Endodermal cell (in vitro differentiated cells): ENCODE measurements around the gene MUC20. TPM values are rescaled to one million over a fixed set of nuclear protein-coding genes. Genes with fewer than 3 reads are reported as not detected.

Source experiments
- DNase-seq: peaks from one replicate; pipeline ENCODE4 v3.0.0-alpha.2; 2017
- H3K27ac ChIP-seq: 2 replicates; pipeline ENCODE4 v1.5.1; 2013; ENCODE audit warnings: mild to moderate bottlenecking, low read depth, low read length, moderate library complexity
- H3K27me3 ChIP-seq: 2 replicates; pipeline ENCODE4 v1.6.1; 2013; ENCODE audit warnings: mild to moderate bottlenecking, low read length, moderate library complexity; ENCODE audit not compliant: insufficient read depth, control insufficient read depth, poor library complexity, severe bottlenecking
- H3K36me3 ChIP-seq: 2 replicates; pipeline ENCODE4 v1.7.0; 2013; ENCODE audit warnings: mild to moderate bottlenecking, low read length, moderate library complexity; ENCODE audit not compliant: control insufficient read depth, insufficient read depth
- H3K4me1 ChIP-seq: one replicate; pipeline ENCODE4 v1.7.0; 2013; ENCODE audit warnings: low read length; ENCODE audit not compliant: control insufficient read depth, insufficient read depth
- H3K4me3 ChIP-seq: 2 replicates; pipeline ENCODE4 v1.5.1; 2013; ENCODE audit warnings: mild to moderate bottlenecking, low read length, moderate library complexity
- H3K9ac ChIP-seq: 2 replicates; pipeline ENCODE4 v1.6.1; 2013; ENCODE audit warnings: mild to moderate bottlenecking, low read length, moderate library complexity; ENCODE audit not compliant: poor library complexity, severe bottlenecking; ENCODE audit errors: extremely low read depth
- H3K9me3 ChIP-seq: 2 replicates; pipeline ENCODE4 v1.6.1; 2013; ENCODE audit warnings: mild to moderate bottlenecking, low read length, moderate library complexity; ENCODE audit not compliant: control insufficient read depth
- H3K27ac Mint-ChIP-seq: 2 replicates; pipeline ENCODE4 v1.8.0; 2020; ENCODE audit warnings: mixed read lengths
- H3K27me3 Mint-ChIP-seq: 2 replicates; pipeline ENCODE4 v1.8.0; 2021; ENCODE audit warnings: mild to moderate bottlenecking, mixed read lengths; ENCODE audit not compliant: insufficient read depth
- H3K36me3 Mint-ChIP-seq: 2 replicates; pipeline ENCODE4 v1.8.0; 2020; ENCODE audit warnings: low read depth, mixed read lengths
- H3K4me1 Mint-ChIP-seq: 2 replicates; pipeline ENCODE4 v1.8.0; 2020; ENCODE audit warnings: mixed read lengths
- H3K4me3 Mint-ChIP-seq: 2 replicates; pipeline ENCODE4 v1.8.0; 2020; ENCODE audit warnings: mild to moderate bottlenecking, moderate library complexity, mixed read lengths
- H3K9me3 Mint-ChIP-seq: 2 replicates; pipeline ENCODE4 v1.8.0; 2020; ENCODE audit warnings: mild to moderate bottlenecking, mixed read lengths
- CTCF ChIP-seq: fragments of 200-600 bp; sonication (generic); conservative IDR thresholded peaks from 2 replicates; pipeline ENCODE4 v1.5.0; 2021; ENCODE audit warnings: antibody characterized with exemption, mild to moderate bottlenecking
- WGBS, 2 experiments: methylation state at CpG; one replicate each; pipeline versions ENCODE4 v1.1.5 to v1.1.7; 2013; ENCODE audit warnings: missing lambda C conversion rate in 2 of 2, mixed read lengths in 1 of 2; ENCODE audit not compliant: insufficient coverage in 1 of 2, insufficient read length in 1 of 2; 5-methylcytosine and 5-hydroxymethylcytosine counted together
- total RNA-seq, 2 donors: library from RNA; stranded (reverse); fragmentation: NEBNext Ultra II Directional in 1 of 2; extraction: Animal tissue kit (Norgen Biotek cat#: 25700) in 1 of 2; gene quantifications; 2 replicates in 1 of 2; 3 replicates in 1 of 2; pipeline ENCODE4 v1.2.1, GENCODE V29; 2021

The MUC20 gene
- total RNA-seq, 2 donors from 2014 or later = 0.89 to 1.3 TPM

GRCh38 chr3:195700319-195700718 lies 20.5 kb upstream of the MUC20 start:
- no peak overlapping the region for H3K4me3 Mint-ChIP-seq
- H3K27ac Mint-ChIP-seq = no peak overlapping the region
- Histone ChIP-seq H3K27ac (no peak overlapping the region), H3K4me3 (no peak overlapping the region), H3K4me1 (peaks cover 17% of the 10 kb centered on the region), H3K9me3 (no peaks in the 10 kb centered on the region), H3K27me3 (no peaks in the 10 kb centered on the region), H3K9ac (no peak overlapping the region), H3K36me3 (peaks cover 5% of the 10 kb centered on the region)
- no peaks in the 10 kb centered on the region for H3K27me3 Mint-ChIP-seq
- DNase-seq = no peak
- WGBS, 2 experiments = 84 to 88% methylated on average over 3 to 5 of the region's 5 CpGs
- H3K4me1 Mint-ChIP-seq = peaks cover 37% of the 10 kb centered on the region
- TF ChIP-seq CTCF = no peak
- H3K36me3 Mint-ChIP-seq = peaks cover 17% of the 10 kb centered on the region
- H3K9me3 Mint-ChIP-seq = peaks cover 2% of the 10 kb centered on the region

DNA sequence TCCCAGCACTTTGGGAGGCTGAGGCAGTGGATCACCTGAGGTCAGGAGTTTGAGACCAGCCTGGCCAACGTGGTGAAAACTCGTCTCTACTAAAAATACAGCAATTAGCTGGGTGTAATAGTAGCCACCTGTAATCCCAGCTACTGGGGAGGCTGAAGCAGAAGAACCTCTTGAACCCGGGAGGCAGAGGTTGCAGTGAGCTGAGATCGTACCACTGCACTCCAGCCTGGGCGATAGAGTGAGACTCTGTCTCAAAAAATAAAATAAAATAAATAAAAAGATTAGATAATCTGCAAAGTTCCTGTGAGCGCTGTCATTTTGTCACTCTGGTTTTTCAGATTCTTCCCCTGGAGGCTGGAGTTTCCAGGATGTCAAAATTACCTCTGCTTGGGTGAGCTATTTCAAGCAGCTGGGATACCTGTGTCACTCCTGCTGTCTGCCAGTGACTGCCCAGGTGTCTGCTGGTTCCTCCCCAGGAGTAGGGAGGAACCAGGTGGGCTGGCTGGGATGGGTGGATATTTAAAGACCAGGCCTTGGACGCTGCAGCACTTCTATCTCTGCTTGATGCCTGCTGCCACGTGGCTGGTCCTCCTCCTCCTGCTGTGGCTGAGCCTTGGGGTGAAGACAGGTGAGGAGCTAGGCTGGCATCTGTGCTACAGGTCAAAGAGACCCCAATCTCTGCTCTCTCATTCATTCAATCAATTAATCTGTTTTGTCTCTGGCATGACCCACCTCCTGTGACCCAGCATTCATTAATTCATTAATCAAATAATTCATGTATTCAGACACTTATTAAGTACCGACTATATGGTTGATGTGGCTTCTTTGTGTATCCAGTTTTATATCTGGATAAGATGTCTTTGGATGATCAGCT lies 19.5 kb upstream of the MUC20 start:
- no peak for DNase-seq
- H3K27me3 ChIP-seq = no peaks in the 10 kb centered on the region
- peaks cover 3% of the 10 kb centered on the region for H3K36me3 ChIP-seq
- no peak overlapping the region for H3K4me3 ChIP-seq
- peaks cover 23% of the 10 kb centered on the region for H3K4me1 ChIP-seq
- Mint-ChIP-seq H3K27ac (no peak overlapping the region), H3K4me3 (no peak overlapping the region), H3K36me3 (peaks cover 9% of the 10 kb centered on the region), H3K4me1 (peaks cover 45% of the 10 kb centered on the region), H3K27me3 (no peaks in the 10 kb centered on the region), H3K9me3 (peaks cover 7% of the 10 kb centered on the region)
- no peaks in the 10 kb centered on the region for H3K9me3 ChIP-seq
- no peak overlapping the region for H3K27ac ChIP-seq
- no peak for TF ChIP-seq CTCF
- 82 to 85% methylated on average over 9 of the region's 9 CpGs for WGBS, 2 experiments
- no peak overlapping the region for H3K9ac ChIP-seq

- H3K36me3 Mint-ChIP-seq = peaks cover 4% of the 10 kb centered on the region
- 90 to 91% methylated on average over 5 of the region's 5 CpGs for WGBS, 2 experiments
- no peak for TF ChIP-seq CTCF
- Histone ChIP-seq H3K4me3 (no peak overlapping the region), H3K9me3 (peaks cover 5% of the 10 kb centered on the region), H3K9ac (no peak overlapping the region), H3K27ac (no peak overlapping the region), H3K4me1 (peaks cover 13% of the 10 kb centered on the region), H3K36me3 (no peaks in the 10 kb centered on the region), H3K27me3 (no peaks in the 10 kb centered on the region)
- H3K27me3 Mint-ChIP-seq = no peaks in the 10 kb centered on the region
- H3K4me1 Mint-ChIP-seq = peaks cover 27% of the 10 kb centered on the region
- H3K4me3 Mint-ChIP-seq = no peak overlapping the region
- H3K9me3 Mint-ChIP-seq = peaks cover 15% of the 10 kb centered on the region
- H3K27ac Mint-ChIP-seq = no peak overlapping the region
- no peak for DNase-seq
Observed at GRCh38 chr3:195703776-195704175, 17.0 kb upstream of the MUC20 start.
